Kasumi-1 (cell line): ENCODE data around the gene SPAG9.
"Not testable (repeated sequence)": the region's sequence is repeated elsewhere in the genome, so short reads cannot be mapped to it uniquely, and the experiment has no call there.

Experiments used
- DNase-seq, 2 experiments: peaks; one replicate each; lab custom pipeline; 2025; lab: John Stamatoyannopoulos, UW

The SPAG9 gene

GRCh38 chr17:51088287-51088686 is 32.4 kb downstream of the SPAG9 start:
- DNase-seq = no peak

- no peak for DNase-seq
Observed at GRCh38 chr17:51087072-51087757, 33.5 kb downstream of the SPAG9 start.

- no peak for DNase-seq
Observed at GRCh38 chr17:51085150-51085805, 35.4 kb downstream of the SPAG9 start.

- no peak for DNase-seq
Observed at GRCh38 chr17:51083981-51084380, 36.7 kb downstream of the SPAG9 start.

- DNase-seq = not testable (repeated sequence)
Observed at GRCh38 chr17:51083364-51083763, 37.3 kb downstream of the SPAG9 start.

- no peak for DNase-seq
Observed at GRCh38 chr17:51079049-51079448, 41.6 kb downstream of the SPAG9 start.

- DNase-seq = no peak
Observed at GRCh38 chr17:51078009-51078592, 42.6 kb downstream of the SPAG9 start.

DNA sequence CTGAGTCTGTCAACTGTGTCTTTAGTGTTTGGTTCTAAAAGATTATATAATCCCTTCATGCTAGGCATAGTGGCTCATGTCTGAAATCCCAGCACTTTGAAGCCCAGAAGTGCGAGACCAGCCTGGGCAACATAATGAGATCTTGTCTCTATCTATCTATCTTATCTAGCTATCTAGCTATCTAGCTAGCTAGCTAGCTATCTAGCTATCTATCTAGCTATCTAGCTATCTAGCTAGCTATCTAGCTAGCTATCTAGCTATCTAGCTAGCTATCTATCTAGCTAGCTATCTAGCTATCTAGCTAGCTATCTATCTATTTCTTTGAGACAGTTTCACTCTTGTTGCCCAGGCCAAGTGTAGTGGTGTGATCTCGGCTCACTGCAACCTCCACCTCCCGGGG is 43.8 kb downstream of the SPAG9 start:
- no peak for DNase-seq

DNA sequence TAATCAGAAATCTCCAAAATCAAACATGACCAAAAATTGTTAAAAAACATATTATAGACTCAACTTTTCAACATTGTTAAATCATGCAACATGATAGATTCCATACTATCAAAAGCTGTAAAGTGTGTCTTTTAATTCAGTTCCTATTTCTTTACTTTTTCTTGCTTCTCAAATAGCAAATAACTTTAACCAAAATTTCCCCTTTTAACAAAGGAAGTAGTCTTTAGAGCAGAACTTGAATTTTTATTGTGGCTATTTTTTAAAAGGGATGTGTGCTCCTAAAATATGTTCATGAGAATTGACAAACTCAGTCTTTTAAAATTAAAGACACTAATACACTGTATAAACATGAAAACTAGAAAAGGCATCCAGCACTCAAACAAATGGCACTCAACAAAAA is 49.1 kb downstream of the SPAG9 start:
- DNase-seq = peak in 1 of 2 experiments; percentile 38

DNA sequence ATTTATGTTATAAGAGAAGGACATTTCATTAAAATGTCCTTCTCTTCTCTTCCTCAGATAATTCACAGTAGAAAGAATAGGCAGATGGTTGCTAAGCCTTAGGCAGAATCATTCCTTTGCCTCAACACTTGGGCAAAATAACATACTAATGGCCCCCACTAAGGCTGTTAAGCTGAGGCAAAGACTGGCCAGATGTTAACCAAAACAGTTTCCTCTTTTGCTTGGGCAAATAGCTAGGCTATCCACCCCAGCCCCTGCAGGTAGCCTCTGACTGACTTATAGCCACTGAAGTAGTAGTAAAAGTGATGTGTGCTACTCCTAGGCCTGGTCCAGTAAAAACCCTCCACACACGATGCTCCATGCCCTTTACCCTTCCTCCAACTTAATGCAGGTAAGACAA is 55.2 kb downstream of the SPAG9 start:
- no peak for DNase-seq

DNA sequence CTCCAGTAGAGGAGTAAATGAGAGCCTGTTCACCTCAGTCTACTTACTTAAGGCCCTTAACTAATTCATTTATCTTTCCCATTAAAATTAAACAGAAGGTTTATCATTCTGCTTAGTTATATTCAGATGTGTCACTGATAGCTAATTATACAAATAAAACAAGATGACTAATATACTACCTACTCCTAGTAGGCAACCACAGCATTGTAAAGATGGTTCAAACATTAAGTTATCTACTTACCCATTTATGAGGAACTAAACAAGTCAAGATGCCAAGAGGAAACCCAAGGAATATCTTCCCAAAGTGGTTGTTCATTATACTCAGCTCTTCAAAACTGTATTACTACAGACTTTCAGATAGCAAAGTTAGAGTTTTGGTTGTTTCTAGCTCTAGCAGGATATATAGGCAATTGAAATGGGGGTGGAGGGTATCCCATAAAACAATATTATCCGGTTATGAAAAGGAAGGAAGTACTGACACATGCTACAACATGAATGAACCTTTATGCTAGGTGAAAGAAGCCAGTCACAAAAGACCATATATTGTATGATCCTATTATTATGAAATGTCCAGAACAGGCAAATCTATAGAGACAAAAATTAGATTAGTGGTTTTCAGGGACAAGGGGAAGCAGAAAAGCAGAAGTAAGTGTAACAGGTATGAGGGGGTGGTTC is 56.5 kb downstream of the SPAG9 start:
- DNase-seq = peak; percentile 26 to 37

DNA sequence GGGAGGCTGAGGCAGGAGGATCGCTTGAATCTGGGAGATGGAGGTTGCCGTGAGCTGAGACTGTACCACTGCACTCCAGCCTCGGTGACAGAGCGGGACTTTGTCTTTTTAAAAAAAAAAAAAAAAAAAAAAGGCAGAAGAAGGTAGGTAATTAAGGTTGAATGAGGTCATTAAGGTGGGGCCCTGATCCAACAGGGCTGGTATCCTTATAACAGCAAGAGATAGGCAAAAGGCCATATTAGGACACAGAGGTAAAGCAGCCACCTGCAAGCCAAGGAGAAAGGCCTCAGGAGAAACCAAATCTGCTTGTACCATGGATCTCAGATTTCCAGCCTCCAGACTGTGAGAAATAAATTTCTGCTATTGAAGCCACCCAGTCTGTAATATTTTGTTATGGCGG is 60.3 kb downstream of the SPAG9 start:
- DNase-seq = no peak

DNA sequence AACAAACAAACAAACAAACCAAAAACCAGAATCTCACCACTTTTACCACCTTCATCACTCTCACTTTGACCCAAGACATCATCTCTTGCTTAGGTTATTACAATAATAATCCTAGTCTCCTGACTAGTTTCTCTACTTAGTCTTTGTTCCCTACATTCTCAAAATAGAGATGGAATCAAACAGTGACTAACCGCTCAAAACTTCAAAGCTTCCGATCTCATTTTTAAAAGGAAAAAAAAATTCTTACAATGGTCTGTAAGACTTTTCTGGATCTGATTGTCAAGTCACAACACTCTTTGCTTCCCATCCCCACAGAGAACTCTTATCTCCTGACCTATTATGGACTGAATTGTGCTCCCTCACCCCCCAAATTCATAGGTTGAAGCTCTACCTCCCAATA is 60.9 kb downstream of the SPAG9 start:
- no peak for DNase-seq

GRCh38 chr17:51057534-51057933 is 63.1 kb downstream of the SPAG9 start:
- no peak for DNase-seq

GRCh38 chr17:51056813-51057510 is 63.7 kb downstream of the SPAG9 start:
- DNase-seq = peak; percentile 91

DNA sequence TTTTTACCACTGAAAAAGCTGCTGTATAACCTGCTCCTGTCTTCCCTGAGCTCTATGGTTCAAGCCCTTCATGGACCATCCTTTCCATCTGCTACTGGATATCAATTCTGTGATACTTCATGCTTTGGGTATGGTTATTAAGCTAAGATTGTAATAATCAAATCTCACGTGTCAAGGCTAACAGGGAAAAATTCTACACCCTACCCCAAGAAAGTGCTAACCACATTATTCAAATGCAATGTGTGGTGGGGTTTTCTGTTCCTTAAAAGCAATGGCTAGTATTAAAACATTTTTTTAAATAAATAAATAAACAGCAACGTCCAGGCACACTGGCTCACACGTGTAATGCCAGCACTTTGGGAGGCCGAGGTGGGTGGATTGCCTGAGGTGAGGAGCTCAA is 65.9 kb downstream of the SPAG9 start:
- no peak for DNase-seq

DNA sequence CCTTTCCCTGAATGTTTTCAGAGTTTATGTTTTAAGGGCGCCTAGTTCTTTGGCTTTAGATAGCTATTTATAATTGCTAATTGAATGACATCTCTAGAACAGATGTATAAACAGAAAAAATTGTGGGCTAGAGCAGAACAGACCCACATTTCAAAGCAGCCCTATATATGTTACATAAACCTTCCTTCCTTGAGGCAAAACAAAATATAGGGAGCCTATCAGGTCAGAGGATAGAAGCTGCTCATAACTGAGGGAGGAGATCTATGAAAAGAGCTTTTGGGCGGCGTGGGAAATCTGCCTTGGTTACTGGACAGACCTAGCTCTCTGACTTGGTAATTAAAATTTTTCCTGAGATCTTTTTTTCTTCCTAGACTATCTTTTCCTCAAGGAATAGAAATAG is 68.4 kb downstream of the SPAG9 start:
- DNase-seq = no peak

GRCh38 chr17:51050291-51051033 is 70.2 kb downstream of the SPAG9 start:
- no peak for DNase-seq

GRCh38 chr17:51046514-51047384 is 73.9 kb downstream of the SPAG9 start:
- DNase-seq = peak; percentile 37 to 53

DNA sequence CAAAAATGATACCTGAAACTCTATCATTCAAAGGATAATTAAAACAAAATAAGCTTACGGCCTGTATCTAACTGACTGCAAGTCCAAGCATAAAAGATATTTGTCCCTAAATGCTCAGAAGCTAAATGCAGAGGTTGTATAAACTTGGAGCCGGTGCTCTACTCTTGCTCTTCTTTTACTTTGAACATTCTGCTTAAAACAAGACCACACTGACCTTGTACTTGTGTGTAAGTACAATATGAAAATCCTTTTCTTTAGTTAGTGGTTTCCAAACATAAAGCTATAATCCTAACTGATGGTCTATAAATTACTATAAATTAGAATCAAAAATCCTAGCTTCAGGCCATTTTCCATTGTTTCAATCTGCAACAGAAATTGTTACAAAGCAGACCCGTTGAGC is 74.6 kb downstream of the SPAG9 start:
- no peak for DNase-seq

DNA sequence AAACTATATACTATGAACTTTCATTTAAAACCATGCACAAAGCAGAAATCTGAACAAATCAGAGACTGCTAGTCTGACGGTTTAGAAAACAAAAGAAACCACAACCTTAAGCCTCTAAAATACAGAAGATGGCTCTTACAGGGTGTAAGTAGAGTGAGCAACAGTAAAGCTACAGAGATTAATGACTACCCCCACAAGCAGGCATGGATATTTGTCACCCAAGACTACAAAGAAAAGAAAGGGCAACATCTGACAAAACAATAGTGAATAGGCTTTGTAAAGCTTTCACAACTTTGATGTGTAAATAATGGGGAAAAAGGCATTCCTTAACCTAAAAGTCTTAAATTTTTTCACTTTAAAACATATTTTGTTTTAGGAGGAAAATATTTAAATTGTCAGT is 75.0 kb downstream of the SPAG9 start:
- DNase-seq = no peak
